K562 (cell line): Measurements from ENCODE around the gene GALNT12. TPM values are rescaled to one million over a fixed set of nuclear protein-coding genes. Genes with fewer than 3 reads are reported as not detected.

Source experiments
- CBX3 ChIP-seq, 2 experiments: IDR thresholded peaks; 1 replicate in 1 of 2; 2 replicates in 1 of 2; pipeline ENCODE4 v1.6.1; 2012; ENCODE audit warnings: inconsistent platforms in 2 of 2, low read length in 2 of 2, borderline replicate concordance in 1 of 2, control low read depth in 1 of 2
- DDX20 ChIP-seq: fragments of 450-650 bp; IDR thresholded peaks from 2 replicates; pipeline ENCODE4 v1.6.1; 2016; ENCODE audit warnings: missing genetic modification characterization, low read depth, mild to moderate bottlenecking, missing compliant biosample characterization, moderate library complexity
- HDAC6 ChIP-seq: IDR thresholded peaks from 2 replicates; pipeline ENCODE4 v1.6.1; 2012; ENCODE audit warnings: low read depth, mild to moderate bottlenecking, control low read depth, inconsistent platforms, low read length, moderate library complexity
- MTF1 ChIP-seq: fragments of 250-450 bp; sonication (Bioruptor Pico); IDR thresholded peaks from 2 replicates; pipeline ENCODE4 v1.9.0; 2021; ENCODE audit warnings: moderate library complexity, mild to moderate bottlenecking, inconsistent platforms, borderline replicate concordance
- PHF8 ChIP-seq: fragments of 200-600 bp; sonication (generic); IDR thresholded peaks from 2 replicates; pipeline ENCODE4 v1.6.1; 2012; ENCODE audit warnings: mixed run types, mild to moderate bottlenecking, inconsistent platforms, low read length, moderate library complexity, borderline replicate concordance
- RBM15 ChIP-seq: fragments of 200-400 bp; formaldehyde crosslinking; IDR thresholded peaks from 2 replicates; pipeline ENCODE4 v1.6.1; 2018; ENCODE audit warnings: mild to moderate bottlenecking, low read length, moderate library complexity; ENCODE audit not compliant: insufficient read depth
- RFX5 ChIP-seq: IDR thresholded peaks from 2 replicates; pipeline ENCODE4 v1.6.1; 2011; ENCODE audit warnings: low read depth, mild to moderate bottlenecking, improper control_type of control experiment, low read length
- TFAM ChIP-seq: fragments of 250-450 bp; sonication (Bioruptor Pico); conservative IDR thresholded peaks from 2 replicates; pipeline ENCODE4 v1.5.0; 2021; ENCODE audit warnings: mild to moderate bottlenecking, moderate library complexity
- TSC22D4 ChIP-seq: fragments of 450-650 bp; IDR thresholded peaks from 2 replicates; pipeline ENCODE4 v1.6.1; 2016; ENCODE audit warnings: missing genetic modification characterization, missing biosample characterization, control low read depth
- VEZF1 ChIP-seq: fragments of 200-800 bp; sonication (Bioruptor generic); IDR thresholded peaks from 2 replicates; pipeline ENCODE4 v1.6.1; 2017; ENCODE audit warnings: missing genetic modification characterization, missing compliant biosample characterization
- ZMIZ1 ChIP-seq, 2 experiments: fragments of 150-350 bp in 1 of 2; IDR thresholded peaks; 2 replicates each; pipeline ENCODE4 v1.6.1; 2012 to 2016; ENCODE audit warnings: low read depth in 2 of 2, low read length in 2 of 2, mild to moderate bottlenecking in 1 of 2, moderate library complexity in 1 of 2
- ZNF318 ChIP-seq, 2 experiments: fragments of 450-650 bp; IDR thresholded peaks; 2 replicates each; pipeline ENCODE4 v1.6.1; 2016; ENCODE audit warnings: mild to moderate bottlenecking in 2 of 2, borderline replicate concordance in 1 of 2, low read depth in 1 of 2, moderate library complexity in 1 of 2
- ZNF717 ChIP-seq: fragments of 250-450 bp; sonication (Bioruptor Pico); IDR thresholded peaks from 2 replicates; pipeline ENCODE4 v1.5.0; 2021
- ZNF77 ChIP-seq: fragments of 250-450 bp; sonication (Bioruptor Pico); IDR thresholded peaks from 2 replicates; pipeline ENCODE4 v1.5.0; 2020
- polyA plus RNA-seq, 8 experiments: library from polyadenylated mRNA; depleted of rRNA in 4 of 8; stranded (reverse) in 5 of 8; unstranded in 3 of 8; fragments of >200 nt; fragmentation: Nextera tagmentation in 2 of 8; fragmentation: Illumina TruSeq in 1 of 8; extraction: Ambion mirVana in 2 of 8; extraction: Trizol in 1 of 8; gene quantifications; 2 replicates each; pipeline versions ENCODE4 v1.2.1 to v1.2.3, GENCODE V29; 2011 to 2014; ENCODE audit warnings: inconsistent platforms in 1 of 8, missing spikeins in 1 of 8
- total RNA-seq, 7 experiments: library from RNA; depleted of rRNA in 6 of 7; stranded (reverse); fragments of >200 nt in 6 of 7; fragmentation: Illumina TruSeq in 2 of 7; extraction: Trizol in 2 of 7; gene quantifications; 2 replicates each; pipeline versions ENCODE4 v1.2.1 to v1.2.3, GENCODE V29; 2011 to 2021; ENCODE audit warnings: low replicate concordance in 1 of 7

The GALNT12 gene
- total and polyA plus RNA-seq, 9 of the 15 experiments (the other 6 are each of a cell fraction or from before 2014, with no cell fraction given), result 29.7 to 82.9 (median 44.2) TPM

DNA sequence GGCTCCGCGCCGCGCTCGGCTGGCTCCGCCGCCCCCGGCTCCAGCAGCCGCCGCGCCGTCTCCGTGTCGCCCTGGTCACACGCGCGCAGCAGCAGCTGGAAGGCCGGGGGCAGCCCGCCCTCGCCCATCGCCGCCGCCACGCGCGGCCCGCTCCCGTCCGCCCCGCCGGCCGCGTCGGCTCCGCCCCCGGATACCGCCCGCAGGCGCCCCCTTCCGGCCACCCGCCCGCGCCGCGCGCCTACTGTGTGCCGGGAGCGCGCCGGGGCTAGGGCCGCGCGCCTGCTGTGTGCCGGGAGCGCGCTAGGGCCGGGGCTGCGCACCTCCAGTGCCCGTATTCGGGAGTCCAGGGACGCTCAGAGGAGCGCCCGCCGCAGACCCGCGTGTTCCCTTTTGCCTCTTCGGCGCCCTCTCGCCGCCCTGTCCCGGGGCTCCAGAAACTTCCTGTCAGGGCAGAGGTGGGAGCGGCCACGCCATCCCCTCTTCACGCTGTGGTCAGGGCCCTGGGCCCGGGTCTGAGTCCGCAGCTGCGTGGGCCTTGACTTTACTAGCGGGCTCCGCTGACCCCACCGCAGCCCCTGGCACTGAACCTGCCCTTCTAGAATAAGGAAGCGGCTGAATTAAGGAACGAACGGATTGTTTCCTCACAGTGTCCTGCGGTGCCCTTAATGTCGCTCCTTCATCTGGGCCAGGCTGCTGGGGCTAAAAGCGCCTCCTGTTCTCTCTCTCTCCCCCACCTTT lies 10.9 kb upstream of the GALNT12 start, which contains the start of gene ANKS6 (continued):
- TF ChIP-seq ZNF318 (IDR thresholded peaks at IDR 0.05; ENCODE audit: borderline replicate concordance in 1 of 2, low read depth in 1 of 2) (no peak), MTF1 (no peak), DDX20 (tag) (no peak), ZNF77 (CRISPR knock-in tag) (no peak), TFAM (CRISPR knock-in tag) (no peak), RFX5 (no peak), VEZF1 (CRISPR knock-in tag) (peak; percentile 88), CBX3 (IDR thresholded peaks at IDR 0.05; ENCODE audit: borderline replicate concordance in 1 of 2, low read length in 2 of 2) (no peak), ZNF717 (no peak), TSC22D4 (tag) (no peak), RBM15 (no peak), HDAC6 (no peak), ZMIZ1 (IDR thresholded peaks at IDR 0.05; ENCODE audit: low read depth in 2 of 2, low read length in 2 of 2) (no peak), PHF8 (peak; percentile 64; the same call in 1 of the 2 replicates)
